NCI-H526 treated with DMSO at 0.1 percent for 48 hours (cell line): Measurements from ENCODE around the gene GNAQ.
"Not testable (repeated sequence)": the region's sequence is repeated elsewhere in the genome, so short reads cannot be mapped to it uniquely, and the experiment has no call there.

Experiments used
- DNase-seq: peaks from one replicate; lab custom pipeline; 2025; lab: John Stamatoyannopoulos, UW

GNAQ gene

DNA sequence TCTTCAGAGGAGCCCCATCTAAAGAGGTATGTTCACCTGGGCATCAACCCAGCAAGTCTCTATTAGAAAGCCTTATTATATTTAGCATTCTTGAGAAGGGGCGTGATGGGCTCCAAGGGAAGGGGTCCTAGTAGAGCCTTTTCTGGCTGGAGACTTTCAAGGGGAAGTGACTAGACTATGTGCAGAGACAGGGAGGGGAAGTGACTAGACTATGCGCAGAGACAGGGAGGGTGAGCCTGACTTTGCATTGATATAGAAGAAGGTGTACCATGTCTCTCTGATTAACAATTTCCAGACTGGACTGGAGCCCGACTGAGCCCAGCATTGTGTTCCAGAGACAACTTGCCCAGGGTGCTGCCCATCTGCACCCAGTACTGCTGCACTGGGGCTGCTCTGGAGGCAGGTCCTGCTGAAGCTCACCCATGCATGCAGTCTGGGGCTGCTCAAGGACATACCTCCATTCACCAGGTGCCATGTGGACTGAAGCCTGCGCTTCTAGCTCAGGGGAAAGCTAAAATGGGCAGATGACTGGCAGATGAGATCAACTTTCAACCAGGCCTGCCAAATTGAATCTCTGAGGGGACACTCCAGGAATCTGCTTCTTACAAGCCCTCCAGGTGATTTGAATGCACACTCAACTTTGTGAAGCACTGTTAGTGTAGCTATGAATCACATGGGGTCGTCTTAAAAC is 300.5 kb downstream of the GNAQ start:
- DNase-seq, result no peak

DNA sequence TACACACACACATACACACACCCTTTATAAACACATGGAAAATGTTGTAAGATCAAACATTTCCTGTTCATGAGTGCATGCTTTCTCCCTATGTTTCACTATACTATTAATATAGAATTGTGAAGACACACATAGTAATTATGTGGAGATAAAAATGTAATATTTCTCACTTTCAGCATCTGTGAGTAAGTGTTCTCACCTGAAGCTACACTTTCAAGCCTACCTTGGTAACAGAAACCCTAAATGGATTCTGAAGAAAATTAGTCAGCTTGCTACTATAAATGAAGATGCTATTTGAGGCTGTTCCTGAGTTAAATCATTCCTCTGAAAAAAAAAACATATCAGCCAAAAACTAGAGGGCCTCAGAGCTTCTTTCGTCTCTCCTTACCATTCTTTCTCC is 302.4 kb downstream of the GNAQ start:
- DNase-seq, result no peak

DNA sequence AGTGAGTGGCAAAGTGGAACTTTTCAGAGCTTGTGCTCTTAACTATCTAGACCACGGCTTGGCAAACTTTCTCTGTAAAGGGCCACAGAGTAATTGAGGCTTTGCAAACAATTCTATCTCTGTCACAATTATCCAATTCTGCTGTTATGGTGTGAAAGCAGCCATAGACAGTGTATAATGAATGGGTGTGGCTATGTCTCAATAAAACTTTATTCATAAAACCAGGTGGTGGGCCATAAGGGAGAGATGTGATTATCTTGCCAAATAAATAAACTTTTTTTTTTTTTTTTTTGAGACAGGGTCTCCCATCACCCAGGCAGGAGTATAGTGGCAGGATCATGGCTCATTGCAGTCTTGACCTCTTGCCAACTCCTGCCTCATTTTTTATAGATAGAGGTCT is 304.8 kb downstream of the GNAQ start:
- no peak for DNase-seq

DNA sequence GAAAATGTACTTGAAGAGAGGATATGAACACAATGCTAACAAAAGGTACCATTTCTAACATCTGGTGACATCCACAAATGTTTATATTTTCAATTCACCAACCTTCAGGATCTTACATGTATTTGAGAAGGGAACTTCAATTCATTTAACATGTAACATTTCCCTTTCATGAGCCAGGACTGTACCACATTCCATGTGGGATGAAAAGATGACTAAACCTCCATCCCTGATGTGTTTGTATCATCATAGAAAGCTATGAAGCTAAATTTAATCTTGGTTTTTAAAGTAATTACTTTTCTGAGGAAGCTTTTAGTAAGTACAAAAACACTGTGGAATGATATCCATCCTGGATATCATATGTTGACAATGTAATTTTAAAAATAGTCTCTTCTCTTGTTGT is 305.3 kb downstream of the GNAQ start:
- DNase-seq, result no peak

DNA sequence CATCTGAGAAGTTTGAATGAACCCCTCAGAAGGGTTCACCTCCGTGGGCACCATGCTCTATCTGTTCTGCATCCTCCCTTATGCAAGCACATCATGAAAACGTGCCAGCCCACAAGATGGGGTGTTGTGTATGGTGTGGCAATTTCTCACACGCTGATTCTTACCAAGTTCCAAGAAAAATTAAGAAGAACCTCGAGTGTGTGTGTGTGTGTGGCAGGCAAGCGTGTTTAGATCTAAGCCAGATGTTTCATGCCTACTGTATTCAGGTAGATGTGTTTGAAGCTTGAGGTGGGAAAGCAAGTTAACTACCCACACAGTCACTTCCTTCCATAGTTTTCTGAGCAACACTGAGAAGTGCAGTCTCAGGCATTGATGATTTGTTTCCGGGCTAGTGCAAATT is 305.8 kb downstream of the GNAQ start:
- DNase-seq, result no peak

DNA sequence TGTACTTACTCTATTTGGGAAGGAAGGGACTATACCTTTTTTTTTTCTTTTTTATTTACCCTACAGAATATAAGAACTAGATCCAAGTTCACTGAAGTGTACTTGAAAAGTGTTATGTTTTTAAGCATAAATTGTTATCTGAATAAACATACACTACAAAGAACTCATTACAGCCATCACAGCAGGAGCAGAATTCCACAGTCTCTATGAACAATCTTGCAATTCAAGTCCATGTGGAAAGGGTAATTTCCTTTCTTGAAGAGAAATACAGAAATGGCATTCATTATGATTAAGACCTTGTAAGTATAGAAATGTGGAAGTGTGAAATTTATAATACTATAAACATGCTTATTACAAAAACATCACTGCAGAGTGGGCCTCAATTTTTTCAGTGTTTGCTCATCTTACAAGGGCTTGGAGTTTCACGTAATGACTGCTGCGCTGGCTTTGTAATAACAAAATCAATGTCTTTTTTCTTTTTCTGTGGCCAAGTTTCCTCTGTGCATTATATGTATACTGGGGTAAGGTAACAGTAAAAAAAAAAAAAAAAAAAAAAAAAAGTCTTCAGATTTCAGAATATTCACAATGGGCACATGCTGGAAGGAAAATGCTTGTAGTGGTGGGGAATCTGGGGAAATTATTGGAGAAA is 306.4 kb downstream of the GNAQ start:
- no peak for DNase-seq

DNA sequence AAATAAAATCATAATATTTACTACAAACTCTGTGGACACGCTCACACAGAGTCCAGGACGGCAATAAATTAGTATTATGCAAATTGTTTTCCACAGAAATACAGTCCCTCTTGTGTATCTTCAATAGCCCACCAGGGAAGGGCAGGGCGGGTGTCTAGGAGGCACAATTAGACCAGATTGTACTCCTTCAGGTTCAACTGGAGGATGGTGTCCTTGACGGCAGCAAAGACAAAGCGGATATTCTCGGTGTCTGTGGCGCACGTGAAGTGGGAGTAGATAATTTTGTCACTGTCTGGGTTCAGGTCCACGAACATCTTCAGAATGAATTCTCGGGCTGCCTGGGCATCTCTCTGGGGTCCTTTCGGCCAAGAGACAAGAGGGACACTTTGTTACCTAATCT is 310.5 kb downstream of the GNAQ start:
- DNase-seq, result not testable (repeated sequence)

DNA sequence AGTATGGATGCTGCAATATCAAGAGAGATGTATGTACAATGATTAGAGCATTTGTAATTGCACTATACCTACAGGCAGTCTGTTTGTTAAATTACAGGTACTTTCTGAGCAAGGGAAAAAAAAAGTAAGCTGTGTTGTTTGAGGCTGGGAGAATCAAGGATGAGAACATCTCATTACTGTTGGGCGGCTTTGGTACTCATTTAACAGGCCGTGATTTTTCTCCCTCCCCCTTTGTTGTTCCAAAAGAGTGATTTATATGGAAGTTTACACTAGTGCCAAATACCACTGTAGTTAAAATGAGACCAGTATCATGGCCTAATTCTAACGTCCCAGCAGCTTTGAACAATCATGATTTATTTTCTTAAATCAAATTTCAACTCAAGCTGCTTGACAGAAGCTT is 312.3 kb downstream of the GNAQ start:
- DNase-seq, result no peak

DNA sequence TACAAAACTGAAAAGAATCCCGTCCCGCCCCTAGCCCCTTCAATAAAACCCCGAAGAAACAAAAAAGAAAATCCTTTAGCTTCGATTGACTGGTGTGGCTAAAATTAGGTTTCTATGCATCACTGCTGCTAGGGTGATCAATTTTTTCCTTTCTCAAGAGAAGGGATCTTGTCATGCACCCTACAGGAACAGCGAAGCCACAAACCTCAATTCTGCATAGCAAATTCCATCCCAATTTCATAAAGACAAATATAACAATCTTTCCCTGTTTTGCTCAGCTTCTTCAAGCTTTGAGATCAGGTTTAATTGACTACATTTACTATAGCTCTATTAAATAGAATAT is 313.3 kb downstream of the GNAQ start:
- DNase-seq, result not testable (repeated sequence)

DNA sequence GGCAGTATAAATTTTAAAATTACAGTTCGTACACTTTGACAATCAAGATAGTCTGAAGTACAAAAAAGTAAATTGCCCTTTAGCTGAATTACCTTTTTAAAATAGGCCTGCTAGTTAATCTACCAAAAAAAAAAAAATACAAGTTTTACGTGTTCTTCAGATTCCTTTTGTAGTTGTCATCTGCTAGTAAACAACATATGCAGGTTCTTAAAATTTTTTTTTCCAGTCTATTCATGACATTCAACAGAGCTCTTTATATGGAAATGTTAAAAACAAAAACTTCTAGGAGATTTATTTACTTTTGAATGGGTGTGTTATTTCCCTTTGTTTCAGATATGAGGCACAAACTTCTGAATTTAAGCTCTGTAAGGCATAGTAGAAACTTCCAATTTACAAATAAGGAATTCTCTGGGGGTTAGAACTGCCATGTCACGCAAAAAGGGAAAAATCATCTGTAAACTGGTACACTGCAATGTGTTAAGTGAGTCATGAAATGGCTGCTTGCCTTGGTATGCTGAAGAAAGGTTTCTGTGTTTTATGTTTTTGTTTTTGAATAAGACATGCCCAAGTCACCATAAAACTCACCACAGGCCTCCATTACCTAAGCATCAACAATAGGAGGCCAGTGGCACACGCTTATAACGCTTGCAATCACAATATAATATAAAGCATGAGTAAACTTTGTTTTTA is 313.9 kb downstream of the GNAQ start:
- not testable (repeated sequence) for DNase-seq

DNA sequence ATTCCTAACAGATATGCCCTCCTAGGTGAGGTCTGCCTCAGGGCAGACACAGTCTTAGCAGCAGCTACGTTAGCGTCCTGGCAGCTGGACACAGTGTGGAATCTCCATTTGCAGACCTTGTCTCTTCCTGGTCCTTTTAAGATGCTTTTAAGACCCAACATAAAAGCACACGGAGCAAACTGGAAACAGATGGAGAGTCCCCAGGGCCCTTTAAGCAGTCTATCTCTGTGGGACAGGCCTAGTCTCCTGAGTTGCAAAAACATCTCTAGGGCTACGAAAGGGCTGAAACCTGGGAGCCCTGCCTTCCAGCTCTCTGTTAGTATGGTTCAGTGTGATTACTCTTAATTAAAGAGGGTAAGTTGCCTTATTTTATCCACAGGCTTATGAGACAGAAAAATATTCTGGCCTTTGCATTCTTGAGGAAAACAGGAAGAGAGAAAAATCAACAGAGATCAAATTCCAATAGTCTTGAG is 317.5 kb downstream of the GNAQ start:
- no peak for DNase-seq

DNA sequence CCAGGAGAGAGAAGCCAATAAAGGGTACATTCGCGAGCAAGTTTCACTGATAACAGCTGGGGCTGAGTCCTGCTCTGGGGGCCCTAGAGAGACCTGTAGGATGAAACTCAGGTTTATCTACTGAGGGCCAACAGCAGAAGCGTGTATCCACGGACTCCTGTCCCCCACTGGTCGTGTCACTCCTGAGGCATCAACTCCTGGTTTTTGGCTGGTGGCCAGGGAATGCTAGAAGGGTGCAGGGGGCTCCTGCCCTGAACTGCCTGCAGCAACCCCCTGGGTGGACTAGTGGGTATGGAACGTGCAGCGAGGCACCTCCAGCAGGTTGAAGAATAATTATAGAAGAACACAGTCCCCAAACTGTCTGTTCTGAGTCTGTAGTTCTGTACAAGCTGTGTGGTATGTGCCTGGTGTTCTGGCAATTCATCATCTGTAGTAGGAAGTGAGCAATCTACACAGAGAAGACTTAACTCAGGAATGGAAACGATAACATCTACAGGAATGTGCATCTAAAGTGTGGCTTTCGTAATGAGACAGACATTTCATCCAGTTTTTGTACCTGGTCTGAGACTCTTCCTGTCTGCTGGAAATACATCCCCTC is 319.0 kb downstream of the GNAQ start:
- DNase-seq, result no peak

DNA sequence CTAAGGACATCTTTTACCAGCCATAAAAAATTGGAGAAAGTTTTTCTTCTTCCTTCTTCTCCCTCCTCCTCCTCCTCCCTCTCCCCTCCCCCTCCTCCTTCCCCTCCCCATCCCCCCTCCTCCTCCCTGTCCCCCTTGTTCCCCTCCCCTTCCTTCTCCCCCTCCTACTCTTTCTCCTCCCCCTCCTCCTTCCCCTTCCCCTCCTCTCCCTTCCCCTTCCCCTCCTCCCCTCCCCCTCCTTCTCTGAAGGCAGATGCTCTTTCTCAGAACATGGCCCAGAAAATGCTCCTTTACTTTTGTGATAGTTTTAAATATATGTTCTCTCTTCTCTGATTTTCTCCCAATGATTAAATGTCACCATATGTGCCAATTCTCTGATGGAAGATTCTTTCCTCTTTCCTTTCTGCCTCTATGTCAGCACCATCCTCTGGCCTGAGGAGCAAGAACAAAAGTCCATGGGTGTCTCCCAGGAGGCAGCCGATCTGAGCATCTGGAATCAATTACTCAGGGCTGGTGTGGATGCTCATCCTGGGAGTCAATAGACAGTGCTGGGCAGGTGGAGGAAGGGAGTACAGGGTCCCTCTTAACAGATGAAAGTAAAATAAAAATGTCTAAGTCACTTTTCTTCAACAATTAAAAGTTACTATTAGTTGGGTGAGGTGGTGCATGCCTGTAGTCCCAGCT is 320.5 kb downstream of the GNAQ start:
- DNase-seq, result no peak

DNA sequence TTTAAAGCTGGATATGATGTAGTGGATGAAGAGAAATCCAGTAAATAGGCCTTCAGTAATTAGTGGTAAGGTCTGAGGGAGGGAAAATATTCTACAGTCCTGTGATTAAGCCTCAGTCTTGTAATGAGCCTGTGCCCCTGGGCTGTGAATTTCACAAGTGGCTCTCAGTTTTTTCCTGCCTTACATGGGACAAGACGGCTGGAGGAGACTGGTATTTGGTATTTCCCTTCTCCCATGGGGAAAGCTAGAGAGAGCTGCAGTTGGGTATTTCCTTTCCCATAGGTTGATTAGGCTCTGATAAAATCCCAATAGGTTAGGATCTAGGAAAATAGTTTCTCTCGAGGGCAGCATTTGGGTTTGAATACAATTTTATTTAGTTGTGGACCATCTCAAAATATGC is 321.3 kb downstream of the GNAQ start:
- DNase-seq, result no peak

DNA sequence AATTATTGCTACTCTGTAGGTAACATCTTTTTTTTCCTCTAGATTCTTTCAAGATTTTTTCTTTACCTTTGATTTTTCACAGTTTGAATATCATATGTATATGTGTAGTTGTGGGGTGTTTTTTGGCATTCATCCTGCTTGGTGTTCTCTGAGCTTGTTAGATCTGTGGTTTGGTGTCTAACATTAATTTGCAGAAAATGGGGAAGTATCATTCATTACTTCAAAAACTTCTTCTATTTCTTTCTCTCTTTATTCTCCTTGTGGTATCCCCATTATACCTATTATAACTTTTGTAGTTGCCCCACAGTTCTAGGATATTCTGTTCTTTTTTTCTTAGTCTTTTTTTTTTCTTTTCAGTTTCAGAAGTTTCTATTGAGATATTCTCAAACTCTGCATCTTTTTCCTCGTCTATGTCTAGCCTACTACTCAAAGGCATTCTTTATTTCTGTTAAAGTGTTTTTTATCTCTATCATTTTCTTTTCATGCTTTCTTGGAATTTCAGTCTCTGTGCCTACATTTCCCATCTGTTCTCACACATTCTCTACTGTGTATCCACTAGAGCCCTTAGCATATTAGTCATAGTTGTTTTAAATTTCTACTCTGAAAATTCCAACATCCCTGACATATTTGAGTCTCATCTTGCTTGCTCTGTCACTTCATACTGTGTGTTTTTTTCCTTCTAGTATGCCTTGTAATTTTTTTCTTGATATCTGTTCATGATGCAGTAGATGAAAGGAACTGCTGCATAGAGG is 323.4 kb downstream of the GNAQ start:
- DNase-seq, result no peak

DNA sequence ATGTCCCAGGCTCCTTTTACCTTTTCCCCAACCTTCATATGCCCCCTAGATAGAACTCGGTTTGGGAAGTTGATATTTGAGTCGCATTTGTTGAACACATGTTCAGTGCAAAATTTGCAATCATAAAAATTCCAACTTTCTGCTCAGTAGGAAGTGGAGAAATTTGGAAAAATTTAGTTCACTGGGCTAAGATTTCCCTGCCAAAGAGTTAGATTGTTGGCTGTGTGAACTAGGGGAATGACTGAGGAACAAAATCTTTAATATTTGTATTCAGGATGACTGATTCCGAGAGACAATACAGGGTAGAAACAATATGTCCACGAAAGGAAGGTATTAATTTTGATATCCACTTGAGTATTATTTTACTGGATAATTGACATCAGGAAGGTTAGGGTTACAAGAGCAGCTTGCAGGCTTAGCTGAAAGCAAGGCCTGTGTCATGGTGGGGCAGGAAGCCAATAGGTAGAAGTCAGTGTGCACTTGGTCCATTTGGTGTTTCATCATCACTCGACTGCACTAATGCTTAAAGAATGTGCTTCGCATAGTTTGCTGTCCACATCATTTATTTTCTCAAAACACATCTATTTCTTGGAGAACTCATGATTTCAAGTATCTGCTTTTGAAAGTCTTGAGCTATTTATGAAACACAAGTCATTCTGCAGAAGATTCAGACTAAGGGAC is 324.1 kb downstream of the GNAQ start:
- DNase-seq, result no peak

DNA sequence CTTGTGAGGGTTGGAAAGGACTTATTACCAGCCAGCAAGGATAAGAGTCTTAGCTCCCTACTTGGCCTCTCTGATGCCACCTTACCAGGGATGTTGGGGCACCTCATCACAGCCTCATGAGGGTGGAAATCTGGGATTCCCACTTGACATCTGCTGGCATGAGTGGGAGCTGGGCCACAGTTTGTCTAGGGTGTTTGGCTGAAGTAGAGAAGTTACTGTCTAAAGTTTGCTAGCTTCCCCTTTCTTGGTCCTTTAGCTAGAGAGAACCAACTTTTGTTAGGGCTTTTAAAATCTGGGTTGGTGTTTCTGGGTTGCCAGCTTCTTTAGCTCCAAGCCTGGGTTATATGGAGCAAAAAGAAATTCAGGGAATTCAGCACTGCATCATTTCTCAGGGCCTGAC is 326.0 kb downstream of the GNAQ start:
- no peak for DNase-seq

DNA sequence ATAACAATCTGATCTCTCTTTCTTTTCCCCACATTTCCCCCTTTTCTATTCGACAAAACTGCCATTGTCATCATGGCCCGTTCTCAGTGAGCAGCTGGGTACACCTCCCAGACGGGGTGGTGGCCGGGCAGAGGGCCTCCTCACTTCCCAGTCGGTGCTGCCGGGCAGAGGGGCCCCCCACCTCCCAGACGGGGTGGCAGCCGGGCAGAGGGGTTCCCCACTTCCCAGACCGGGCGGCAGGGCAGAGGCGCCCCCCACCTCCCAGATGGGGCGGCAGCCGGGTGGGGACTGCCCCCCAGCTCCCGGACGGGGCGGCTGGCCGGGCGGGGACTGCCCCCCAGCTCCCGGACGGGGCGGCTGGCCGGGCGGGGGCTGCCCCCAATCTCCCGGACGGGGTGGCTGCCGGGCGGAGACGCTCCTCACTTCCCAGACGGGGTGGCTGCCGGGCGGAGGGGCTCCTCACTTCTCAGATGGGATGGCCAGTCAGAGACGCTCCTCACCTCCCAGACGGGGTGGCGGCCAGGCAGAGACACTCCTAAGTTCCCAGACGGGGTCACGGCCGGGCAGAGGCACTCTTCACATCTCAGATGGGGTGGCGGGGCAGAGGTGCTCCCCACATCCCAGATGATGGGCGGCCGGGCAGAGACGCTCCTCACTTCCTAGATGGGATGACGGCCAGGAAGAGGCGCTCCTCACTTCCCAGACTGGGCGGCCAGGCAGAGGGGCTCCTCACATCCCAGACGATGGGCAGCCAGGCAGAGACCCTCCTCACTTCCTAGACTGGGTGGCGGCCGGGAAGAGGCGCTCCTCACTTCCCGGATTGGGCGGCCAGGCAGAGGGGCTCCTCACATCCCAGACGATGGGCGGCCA is 328.9 kb downstream of the GNAQ start:
- not testable (repeated sequence) for DNase-seq

DNA sequence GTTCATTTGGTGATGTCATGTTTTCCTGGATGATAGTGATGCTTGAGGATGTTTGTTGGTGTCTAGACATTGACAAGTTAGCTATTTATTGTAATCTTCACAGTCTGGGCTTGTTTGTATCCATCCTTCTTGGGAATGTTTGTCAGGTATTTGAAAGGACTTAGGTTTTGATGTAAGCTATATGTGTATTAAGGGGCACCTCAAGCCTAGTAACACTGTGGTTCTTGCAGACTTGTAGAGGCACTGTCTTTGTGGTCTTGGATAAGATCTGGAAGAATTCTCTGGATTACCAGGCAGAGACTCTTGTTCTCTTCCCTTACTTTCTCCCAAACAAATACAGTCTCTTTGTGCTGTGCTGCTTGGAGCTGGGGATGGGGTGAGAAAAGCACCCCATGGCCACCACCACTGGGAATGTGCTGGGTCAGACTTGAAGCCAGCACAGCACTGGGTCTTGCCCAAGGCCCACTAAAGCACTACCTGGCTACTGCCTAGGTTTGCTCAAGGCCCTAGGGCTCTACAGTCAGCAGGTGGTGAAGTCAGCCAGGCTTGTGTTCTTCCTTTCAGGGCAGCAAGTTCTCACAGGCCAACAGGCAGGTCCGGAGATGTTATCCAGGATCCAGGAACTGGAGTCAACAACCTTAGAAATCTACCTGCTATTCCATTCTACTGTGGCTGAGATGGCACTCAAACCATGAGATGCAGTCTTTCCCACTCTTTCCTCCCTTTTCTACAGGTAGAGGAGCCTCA is 334.2 kb downstream of the GNAQ start:
- no peak for DNase-seq
